GM18508 (cell line): ENCODE results near the gene PLS3.
"Not testable (repeated sequence)": the region's sequence is repeated elsewhere in the genome, so short reads cannot be mapped to it uniquely, and the experiment has no call there.

Source experiments
- ATAC-seq: cut with Tn5 transposase; IDR thresholded peaks from one replicate; pipeline ENCODE4 v1.9.1; 2021; ENCODE audit warnings: moderate number of reproducible peaks; ENCODE audit not compliant: insufficient read depth, unreplicated experiment

Gene PLS3

DNA sequence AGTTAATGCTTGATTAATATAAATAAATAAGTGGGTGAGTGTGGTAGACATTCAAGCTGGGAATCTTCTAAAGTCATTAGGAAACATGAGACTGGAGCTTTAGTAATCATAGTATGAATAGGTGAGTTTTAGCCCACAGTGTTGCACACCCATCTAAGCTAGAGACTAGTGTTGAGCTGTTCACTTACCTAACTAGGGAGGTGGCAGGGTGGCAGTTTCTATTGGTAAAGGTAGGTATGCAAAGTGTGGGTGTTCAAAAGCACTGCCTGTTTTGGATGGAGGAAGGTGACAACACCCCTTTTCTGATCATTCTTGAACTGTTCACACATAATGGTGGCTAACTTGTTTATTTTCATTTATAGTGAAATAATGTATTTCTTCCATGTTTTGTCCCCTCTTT lies 41.3 kb downstream of the PLS3 start:
- no peak for ATAC-seq

DNA sequence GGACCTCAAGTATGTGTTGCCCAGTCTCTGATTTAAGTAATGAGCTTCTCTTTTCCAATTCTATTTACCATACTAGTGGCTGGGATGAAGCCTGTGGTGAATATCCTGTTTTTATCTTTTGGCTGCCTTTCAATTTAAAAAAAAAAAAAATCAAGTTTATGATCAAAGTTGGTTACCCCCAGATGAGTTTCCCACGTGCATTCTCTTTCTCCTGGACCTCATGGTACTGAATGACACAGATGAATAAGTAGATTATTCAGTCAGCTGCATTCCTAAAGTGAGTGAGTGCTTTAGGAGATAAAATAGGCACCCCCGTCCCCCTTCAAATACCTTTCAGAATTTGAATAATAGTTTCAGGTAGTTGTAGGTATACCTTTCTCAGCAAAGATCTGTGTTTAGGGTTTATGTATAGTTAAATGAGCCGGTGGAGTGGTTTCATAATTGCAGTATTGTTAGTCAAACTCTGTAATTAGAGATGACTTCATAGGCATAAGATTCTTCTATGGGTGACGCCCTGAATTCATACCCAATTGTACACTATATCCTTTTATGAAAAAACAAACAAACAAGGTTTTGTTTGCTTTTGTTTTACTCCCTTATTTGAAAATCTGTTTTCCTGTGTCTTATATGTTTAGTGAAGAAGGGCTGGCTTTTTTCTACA lies 41.9 kb downstream of the PLS3 start:
- ATAC-seq, result no peak

DNA sequence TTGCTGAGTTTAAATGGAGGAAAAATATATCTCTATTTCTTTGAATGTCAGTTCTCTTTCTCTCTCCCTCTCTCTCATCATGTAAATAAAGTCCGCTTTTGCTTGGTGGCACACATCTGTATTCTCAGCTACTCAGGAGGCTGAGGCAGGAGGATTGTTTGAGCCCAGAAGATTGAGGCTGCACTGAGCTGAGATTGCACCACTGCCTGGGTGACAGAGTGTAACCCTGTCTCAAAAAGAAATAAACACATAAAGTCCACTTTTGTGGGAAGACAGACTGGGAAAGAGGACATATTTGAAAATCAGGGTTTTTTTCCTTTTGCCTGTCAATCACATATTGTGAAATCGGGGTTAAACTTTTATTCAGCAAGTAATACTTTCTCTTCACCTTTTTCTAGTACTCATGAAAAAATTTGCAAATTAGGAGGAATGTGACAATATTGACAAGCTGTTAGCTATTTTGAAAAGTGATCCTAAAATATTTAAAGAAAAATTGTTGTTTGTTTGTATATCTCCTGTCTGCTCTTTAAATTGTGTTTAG lies 42.6 kb downstream of the PLS3 start:
- no peak for ATAC-seq

DNA sequence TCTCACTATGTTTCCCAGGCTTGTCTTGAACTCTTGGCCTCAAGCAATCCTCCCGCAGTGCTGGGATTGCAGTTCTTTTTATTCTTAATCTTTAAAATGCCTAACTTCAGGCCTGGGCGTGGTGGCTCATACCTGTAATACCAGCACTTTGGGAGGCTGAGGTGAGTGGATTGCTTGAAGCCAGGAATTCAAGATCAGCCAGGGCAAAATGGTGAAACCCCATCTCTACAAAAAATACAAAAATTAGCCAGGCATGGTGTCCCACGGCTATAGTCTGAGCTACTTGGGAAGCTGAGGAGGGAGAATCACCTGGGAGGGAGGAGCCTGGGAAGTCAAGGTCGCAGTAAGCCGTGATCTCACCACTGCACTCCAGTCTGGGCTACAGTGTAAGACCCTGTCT lies 45.9 kb downstream of the PLS3 start:
- ATAC-seq, result no peak

DNA sequence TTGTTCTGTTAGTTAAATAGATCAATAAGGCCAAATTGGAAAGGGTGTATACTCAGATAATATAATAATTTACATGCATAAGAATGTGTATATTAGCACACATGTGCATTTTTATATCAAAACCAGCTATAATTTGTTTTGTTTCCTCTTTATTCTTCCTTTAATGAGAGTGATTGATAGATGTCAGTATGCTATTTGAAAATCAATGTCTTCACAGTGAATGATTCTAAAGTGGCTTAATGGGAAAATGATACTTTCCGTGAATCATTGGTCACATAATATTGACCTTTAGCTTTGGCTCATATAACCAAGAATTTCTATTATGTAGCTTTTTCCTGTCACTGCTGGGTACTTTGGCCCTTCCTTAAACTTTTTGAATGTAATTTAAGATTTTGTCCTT lies 48.6 kb downstream of the PLS3 start:
- no peak for ATAC-seq

DNA sequence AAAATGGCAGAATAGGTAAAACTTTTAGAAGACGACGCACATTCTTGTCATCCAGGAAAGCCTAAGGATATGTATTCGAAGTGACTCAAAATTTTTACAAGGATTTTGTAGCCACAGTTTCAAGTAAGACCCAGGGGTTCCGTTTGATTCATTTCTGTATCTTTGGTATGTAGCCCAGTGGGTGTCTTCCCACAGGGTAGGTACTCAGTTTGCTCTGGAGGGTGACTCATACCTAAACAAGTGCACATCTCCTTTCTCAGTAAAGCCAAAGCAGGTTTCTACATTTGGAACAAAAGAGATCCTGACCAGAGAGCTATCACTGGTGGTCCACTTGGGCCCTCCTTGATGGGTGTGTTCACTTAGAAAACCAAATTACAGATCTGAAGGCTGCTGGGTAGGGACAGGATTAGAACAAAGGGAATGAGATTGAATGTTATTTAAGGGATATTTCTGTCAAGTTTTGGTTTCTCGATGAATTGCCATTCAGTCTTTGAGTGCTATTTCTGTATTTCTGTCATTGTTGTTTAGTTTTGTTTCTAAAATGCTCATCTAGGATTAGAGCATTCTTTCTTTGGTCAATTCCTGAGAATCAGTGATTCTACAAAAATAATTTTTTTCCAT lies 56.1 kb downstream of the PLS3 start:
- ATAC-seq, result peak; percentile 91

DNA sequence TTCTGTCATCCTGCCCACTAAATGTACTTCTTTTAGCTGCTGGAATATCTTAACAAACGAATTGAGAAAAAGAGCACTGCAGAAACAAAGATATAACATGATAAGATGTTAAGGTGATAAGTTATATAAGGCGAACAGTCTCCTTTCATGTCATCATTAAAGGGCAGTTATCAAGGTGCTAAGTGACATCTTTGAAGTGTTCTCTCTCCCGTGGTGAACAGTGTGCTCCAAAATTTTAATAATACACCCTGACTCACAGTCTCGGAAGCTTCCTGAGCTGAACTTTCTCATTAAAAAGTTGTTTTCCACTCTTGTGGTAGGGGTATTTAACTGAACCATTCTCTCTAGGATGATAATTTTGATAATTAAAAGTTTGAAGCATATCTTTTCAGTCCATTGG lies 61.6 kb downstream of the PLS3 start:
- no peak for ATAC-seq

DNA sequence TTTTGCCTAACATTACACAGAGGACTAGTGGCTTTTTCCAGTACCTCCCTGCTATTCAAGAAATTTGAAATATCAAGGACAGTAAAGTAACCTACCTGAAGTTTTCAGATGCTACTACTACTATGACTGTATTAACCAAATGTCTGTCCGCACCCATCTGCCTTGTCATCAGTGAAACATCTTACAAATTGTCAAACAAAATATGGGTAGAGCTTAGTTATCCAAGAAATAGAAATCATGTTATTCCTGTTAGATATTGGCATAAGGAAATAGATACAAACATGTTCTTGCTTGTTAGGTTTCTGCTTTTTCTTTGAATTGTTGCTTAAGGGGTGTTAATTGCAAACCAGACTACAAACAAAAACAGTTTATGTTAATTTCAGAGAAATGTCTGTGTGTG lies 63.9 kb downstream of the PLS3 start:
- ATAC-seq, result no peak

DNA sequence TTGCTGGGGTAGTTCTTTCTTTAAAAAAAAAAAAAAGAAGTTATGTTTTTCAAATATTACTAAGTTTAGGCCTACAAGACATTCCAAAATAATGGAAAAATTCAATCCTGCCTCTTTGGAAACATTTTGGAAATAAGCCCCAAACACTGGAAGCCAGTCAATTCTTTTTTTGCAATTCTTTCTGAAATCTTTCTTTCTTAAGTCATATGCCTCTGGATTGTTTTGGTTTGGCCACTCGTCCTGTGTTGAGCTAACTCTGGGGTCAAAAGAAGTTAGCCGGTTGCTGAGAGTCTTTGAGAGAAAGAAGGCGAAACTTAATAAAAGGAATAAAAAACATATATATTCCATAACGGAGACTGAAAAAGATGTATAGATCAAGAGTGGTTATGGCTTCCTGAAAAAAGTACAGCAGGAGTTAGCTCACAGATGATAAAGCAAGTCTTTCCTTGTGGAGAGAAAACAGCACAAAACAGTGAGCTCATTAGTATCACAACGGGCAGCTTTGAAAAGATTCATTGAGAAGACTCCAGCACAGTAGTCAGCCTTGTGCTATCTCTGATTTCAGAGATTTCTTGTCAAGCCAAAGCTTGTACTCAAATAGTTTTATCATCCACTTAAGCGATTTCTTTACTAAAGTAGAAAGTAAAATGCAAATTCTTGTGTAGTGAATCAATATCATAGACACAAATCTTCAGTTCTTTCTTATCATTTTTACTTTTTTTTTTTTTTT lies 64.8 kb downstream of the PLS3 start:
- no peak for ATAC-seq

DNA sequence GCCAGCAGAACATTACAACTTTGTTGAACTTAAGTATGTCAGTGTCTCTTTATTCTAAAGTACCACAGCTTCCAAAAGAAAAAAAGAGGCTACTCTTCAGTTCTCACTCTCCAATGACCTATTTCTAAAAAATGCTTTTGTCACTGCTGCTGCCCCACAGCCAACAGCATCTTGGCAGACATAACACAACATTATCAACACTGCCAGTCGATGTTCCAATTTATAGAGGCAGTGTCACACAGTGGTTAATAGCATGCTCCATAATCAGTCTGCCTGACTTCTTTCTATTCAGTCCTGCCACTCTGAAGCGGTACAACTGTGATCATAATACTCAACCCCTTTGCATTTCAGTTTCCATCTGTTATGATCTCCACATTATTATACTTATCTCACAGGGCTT lies 69.2 kb downstream of the PLS3 start:
- no peak for ATAC-seq

DNA sequence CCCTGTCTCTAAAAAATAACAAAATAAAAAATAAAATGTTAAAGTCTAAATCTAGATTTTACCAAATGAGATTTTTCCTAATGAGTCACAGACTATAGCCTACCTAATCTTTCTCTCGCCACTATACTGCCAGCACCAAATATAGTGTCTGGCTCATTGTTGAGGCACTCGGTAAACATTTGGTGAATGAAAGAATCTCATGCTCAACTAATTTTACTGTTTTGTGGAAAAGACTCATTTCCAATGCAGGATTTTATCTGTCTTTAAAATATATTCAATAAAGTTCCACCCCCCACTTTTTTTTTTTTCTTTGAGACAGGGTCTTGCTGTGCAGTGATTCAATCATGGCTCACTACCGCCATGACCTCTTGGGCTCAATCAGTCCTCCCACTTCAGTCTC lies 71.5 kb downstream of the PLS3 start:
- ATAC-seq, result no peak

DNA sequence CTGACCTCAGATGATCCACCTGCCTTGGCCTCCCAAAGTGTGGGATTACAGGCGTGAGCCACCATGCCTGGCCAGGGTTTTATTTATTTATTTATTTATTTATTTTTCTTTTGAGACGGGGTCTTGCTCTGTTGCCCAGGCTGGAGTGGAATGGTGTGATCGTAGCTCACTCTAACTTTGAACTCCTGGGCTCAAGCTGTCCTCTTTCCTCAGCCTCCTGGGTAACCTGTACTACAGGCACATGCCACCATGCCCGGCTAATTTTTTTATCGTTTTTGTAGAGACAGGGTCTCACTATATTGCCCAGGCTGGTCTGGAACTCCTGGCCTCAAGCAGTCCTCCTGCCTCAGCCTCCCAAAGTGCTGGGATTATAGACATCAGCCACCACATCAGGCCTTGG lies 72.4 kb downstream of the PLS3 start:
- not testable (repeated sequence) for ATAC-seq

DNA sequence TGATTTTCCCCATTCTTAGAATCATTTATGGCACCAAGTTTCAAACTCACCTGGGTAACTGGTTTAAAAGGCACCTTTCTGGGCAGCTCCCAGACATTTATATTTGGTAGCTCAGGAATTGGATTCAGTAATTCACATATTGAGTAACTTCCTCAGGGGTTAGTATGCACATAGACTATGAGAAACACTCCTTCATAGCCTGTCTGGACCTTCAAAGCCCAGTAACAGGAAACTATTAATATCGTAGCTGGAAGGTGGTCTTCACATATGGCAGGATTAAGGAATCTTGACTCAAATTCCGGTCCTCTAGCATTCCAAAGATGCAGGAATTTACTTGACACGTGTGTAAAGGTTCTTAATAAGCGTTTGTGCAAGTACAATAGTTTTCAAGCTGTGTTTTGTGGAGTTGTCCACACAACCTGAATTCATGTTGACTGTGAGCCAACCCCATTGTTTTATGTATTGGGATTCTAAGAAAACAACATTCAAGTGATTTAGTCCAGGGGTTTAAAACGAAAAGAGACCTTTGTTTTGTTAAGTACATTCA lies 78.4 kb downstream of the PLS3 start:
- ATAC-seq, result no peak

DNA sequence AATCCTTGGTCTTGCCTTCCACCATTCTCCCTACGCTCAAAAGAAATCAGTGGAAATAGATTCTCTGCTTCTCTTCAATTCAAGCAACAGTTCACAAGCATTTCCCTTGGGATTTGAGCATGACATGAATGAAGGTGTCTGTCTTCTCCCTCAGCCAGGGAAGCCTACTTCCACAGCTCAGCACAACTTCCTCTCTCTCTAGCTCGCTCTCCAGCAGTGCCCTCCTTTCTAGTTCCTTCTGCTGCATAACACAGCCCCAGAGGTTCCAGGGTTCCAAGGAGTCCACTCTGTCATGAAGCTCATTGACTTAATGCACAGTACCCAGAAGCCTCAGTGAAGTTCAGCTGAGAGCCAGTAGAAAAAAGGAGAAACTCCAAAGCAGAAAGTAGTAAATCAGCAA lies 81.3 kb downstream of the PLS3 start:
- no peak for ATAC-seq

DNA sequence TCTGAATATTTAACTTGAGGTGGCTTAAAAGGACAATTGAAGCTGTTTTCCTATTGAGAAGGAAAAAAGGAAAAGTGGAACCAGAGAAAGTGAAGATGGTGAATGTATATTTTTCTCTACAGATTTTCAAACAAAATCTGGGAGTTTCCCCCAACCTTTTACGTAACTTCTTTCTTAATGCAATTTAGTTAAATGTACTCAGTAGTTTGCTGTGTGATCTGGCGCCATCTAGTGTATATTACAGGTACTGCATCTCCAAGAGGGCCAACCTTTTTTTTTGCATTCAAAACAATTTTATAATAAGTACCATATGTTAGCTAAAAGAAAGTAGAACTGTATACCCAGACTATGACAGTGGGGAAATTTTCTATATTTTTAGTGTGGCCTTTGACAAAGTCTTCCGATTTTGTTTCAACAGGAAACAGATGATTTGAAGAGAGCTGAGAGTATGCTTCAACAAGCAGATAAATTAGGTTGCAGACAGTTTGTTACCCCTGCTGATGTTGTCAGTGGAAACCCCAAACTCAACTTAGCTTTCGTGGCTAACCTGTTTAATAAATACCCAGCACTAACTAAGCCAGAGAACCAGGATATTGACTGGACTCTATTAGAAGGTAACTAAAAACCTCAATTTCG lies 82.0 kb downstream of the PLS3 start:
- no peak for ATAC-seq

DNA sequence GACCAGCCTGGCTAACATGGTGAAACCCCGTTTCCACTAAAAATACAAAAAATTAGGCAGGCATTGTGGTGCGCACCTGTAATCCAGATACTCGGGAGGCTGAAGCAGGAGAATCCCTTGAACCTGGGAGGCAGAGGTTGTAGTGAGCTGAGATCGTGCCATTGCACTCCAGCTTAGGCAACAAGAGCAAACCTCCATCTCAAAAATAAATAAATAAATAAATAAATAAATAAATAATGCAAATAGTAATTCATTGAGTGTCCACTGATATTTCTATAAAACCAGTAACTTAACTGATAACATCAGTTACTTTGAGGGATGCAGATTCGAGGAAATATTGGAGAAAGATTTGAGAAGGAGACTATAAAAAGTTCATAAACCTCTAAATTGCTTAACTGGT lies 83.4 kb downstream of the PLS3 start:
- not testable (repeated sequence) for ATAC-seq

DNA sequence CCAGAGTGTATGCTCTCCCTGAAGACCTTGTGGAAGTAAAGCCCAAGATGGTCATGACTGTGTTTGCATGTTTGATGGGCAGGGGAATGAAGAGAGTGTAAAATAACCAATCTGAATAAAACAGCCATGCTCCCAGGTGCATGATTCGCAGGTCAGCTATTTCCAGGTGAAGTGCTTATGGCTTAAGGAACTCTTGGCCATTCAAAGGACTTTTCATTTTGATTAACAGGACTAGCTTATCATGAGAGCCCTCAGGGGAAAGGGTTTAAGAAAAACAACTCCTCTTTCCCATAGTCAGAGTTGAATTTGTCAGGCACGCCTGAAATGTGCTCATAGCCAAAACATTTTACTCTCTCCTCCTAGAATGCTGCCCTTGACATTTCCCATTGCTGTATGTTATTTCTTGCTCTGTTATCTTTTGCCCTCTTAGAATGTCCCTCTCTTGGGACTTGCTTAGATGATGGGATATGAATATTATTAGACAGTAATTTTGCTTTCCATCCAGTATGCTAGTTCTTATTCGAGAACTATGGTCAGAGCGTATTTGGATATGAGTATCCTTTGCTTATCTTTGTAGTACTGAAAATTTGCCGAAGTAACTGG lies 88.6 kb downstream of the PLS3 start:
- ATAC-seq, result no peak

DNA sequence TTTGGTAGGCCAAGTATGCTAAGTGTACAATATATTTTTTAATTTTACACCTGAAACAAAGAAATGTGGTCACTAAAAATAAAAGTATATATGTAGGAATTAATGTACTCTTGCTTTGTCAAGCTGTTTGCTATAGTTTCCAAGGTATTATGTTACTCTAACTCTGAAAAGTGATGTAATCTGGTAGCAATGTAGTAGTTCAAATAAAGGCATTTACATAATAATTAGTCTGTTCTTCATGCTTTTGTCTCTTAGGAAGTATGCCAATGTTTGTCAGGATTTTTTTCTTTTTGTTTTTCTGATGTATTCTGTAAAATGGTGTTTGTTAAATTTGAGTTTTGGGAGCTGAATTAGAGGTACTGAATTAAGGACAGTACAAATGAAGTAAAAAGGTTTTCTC lies 89.5 kb downstream of the PLS3 start:
- no peak for ATAC-seq

DNA sequence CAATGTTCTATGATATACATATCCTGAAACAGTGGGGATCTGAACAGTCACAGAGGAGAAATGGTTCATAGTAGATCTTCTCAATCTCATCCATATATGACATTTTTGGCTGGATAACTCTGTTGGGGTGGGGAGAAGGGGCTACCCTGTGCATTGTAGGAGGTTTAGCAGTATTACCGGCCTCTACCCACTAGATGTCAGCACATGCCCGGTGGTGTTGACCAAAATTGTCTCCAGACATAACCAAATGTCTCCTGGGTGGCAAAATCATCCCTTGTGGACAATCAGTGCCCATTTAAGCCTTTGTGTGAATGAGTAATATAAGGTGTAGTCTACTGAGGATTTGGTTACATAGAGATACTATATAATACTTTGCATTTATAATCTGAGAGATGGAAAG lies 89.9 kb downstream of the PLS3 start:
- ATAC-seq, result no peak

DNA sequence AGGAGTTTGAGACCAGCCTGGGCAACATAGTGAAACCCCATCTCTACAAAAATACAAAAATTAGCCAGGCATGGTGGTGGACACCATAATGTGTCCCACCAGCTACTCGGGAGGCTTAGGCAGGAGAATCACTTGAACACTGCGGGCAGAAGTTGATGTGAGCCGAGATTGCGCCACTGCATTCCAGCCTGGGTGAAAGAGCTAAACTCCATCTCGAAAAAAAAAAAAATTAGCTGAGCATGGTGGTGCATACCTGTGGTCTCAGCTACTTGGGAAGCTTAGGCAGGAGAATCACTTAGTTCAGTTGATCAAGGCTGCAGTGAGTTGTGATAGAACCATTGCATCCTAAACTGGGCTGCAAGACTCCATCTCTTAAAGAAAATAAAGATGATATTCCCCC lies 91.2 kb downstream of the PLS3 start:
- ATAC-seq, result no peak
